Psoas muscle (tissue), 8 donors: ENCODE data around the gene KLHL29. TPM values are rescaled to one million over a fixed set of nuclear protein-coding genes. Genes with fewer than 3 reads are reported as not detected.

Source experiments
- ATAC-seq, 4 donors: fragments of 200-7000 bp; cut with Tn5 transposase; one replicate each; pipeline ENCODE4 v1.9.1; 2020; ENCODE audit warnings: moderate library complexity in 3 of 4, mild to moderate bottlenecking in 2 of 4
- DNase-seq, 2 donors: peaks; one replicate each; pipeline ENCODE4 v3.0.0-alpha.2; 2020
- H3K27ac ChIP-seq: fragments of 200-600 bp; one replicate; pipeline ENCODE4 v1.8.0; 2022
- H3K27me3 ChIP-seq, 3 donors: fragments of 200-600 bp in 1 of 3; one replicate each; pipeline versions ENCODE4 v1.6.1 to v1.8.0; 2013 to 2022; ENCODE audit warnings: low read length in 2 of 3, mild to moderate bottlenecking in 2 of 3, moderate library complexity in 1 of 3; ENCODE audit not compliant: insufficient read depth in 3 of 3
- H3K36me3 ChIP-seq, 2 donors: fragments of 200-600 bp in 1 of 2; one replicate each; pipeline versions ENCODE4 v1.6.1 to v1.8.0; 2013 to 2022; ENCODE audit warnings: low read depth in 1 of 2, mild to moderate bottlenecking in 1 of 2, moderate library complexity in 1 of 2; ENCODE audit not compliant: insufficient read depth in 1 of 2
- H3K4me1 ChIP-seq: fragments of 200-600 bp; one replicate; pipeline ENCODE4 v1.8.0; 2022
- H3K4me3 ChIP-seq: fragments of 200-600 bp; one replicate; pipeline ENCODE4 v1.8.0; 2022; ENCODE audit warnings: mild to moderate bottlenecking
- H3K9me3 ChIP-seq: fragments of 200-600 bp; one replicate; pipeline ENCODE4 v1.8.0; 2022
- CTCF ChIP-seq: fragments of 200-600 bp; IDR thresholded peaks from one replicate; pipeline ENCODE4 v1.8.0; 2022; ENCODE audit warnings: antibody characterized with exemption
- WGBS, 3 donors: extraction: QIAGEN DNeasy Blood & Tissue Kit; methylation state at CpG; one replicate each; pipeline versions ENCODE4 v1.1.6 to v1.1.7; 2013; 5-methylcytosine and 5-hydroxymethylcytosine counted together
- intact Hi-C, 2 donors: fragments of 100-400 bp; cut with DNase I; formaldehyde crosslinking; loops; one replicate each; pipeline versions ENCODE4 v1.11.0 to v1.14.2; 2022
- polyA plus RNA-seq, 3 donors: library from polyadenylated mRNA; stranded (reverse); fragments of 200-250 nt; gene quantifications; one replicate each; pipeline ENCODE4 v1.2.3, GENCODE V29; 2013
- total RNA-seq, 4 donors: library from RNA; stranded (reverse); fragmentation: NEBNext Ultra II Directional in 2 of 4; extraction: Animal tissue kit (Norgen Biotek cat#: 25700) in 2 of 4; gene quantifications; one replicate each; pipeline versions ENCODE4 v1.2.1 to v1.2.4, GENCODE V29; 2021 to 2023
- donor health status: healthy with polysubstance abuse.
- donor health status: DM: no; HTN: no; CAD: no; lungs with moderate emphysema.
- donor health status: Bipolar disorder and iron deficiency.
- donor health status: healthy.
- donor health status: DM: yes; HTN: yes; CAD: no.
- donor health status: DM: no; HTN: no; CAD: no.
- donor health status: DM: no; HTN: no; CAD: no.
- donor health status: DM: yes; HTN: yes; CAD: no.

The KLHL29 gene
- total and polyA plus RNA-seq, 7 donors: 4.4 to 14.1 (median 6.8) TPM

- TF ChIP-seq CTCF: no peak
- Histone ChIP-seq H3K36me3 (no peaks in the 10 kb centered on the region), H3K4me1 (peaks cover 18% of the 10 kb centered on the region), H3K27ac (peak overlapping the region; percentile 83), H3K27me3 (no peaks in the 10 kb centered on the region), H3K4me3 (no peak overlapping the region), H3K9me3 (no peaks in the 10 kb centered on the region)
- intact Hi-C loops: loop anchor here in 1 of 2 donors (5.0 kb wide), 1 partner anchor 223 kb away; no protein-coding TSS in a partner anchor
- ATAC-seq (peak; percentile 48 to 78 (median 72)), DNase-seq (peak; percentile 61 to 87)
- 27 to 33% (median 32%) methylated on average over 8 of the region's 8 CpGs for WGBS, 3 donors
These were observed 360.2 kb downstream of the KLHL29 start for GRCh38 chr2:23745068-23745725.

GRCh38 chr2:23745726-23746105, 360.7 kb downstream of the KLHL29 start:
- Histone ChIP-seq H3K9me3 (no peaks in the 10 kb centered on the region), H3K4me1 (peaks cover 18% of the 10 kb centered on the region), H3K27ac (peak overlapping the region; percentile 83), H3K36me3 (peaks cover 0 to 3% of the 10 kb centered on the region in 2 donors), H3K27me3 (no peaks in the 10 kb centered on the region), H3K4me3 (no peak overlapping the region)
- intact Hi-C loops: loop anchor here in 1 of 2 donors (5.0 kb wide), 1 partner anchor 223 kb away; no protein-coding TSS in a partner anchor
- DNase-seq: no peak
- no peak for TF ChIP-seq CTCF
- ATAC-seq: peak; percentile 94 to 96 (median 96)

GRCh38 chr2:23746141-23746863, 361.3 kb downstream of the KLHL29 start:
- H3K9me3 ChIP-seq: no peaks in the 10 kb centered on the region
- H3K27ac ChIP-seq: peak overlapping the region; percentile 83
- peaks cover 18% of the 10 kb centered on the region for H3K4me1 ChIP-seq
- intact Hi-C loops: loop anchor here in 1 of 2 donors (5.0 kb wide), 1 partner anchor 224 kb away; no protein-coding TSS in a partner anchor
- WGBS, 3 donors: 24 to 50% (median 27%) methylated on average over 2 of the region's 2 CpGs
- DNase-seq: no peak
- no peaks in the 10 kb centered on the region for H3K27me3 ChIP-seq
- peaks cover 0 to 9% of the 10 kb centered on the region in 2 donors for H3K36me3 ChIP-seq
- ATAC-seq: peak in 1 of 4 donors; percentile 0
- no peak for TF ChIP-seq CTCF
- no peak overlapping the region for H3K4me3 ChIP-seq

- intact Hi-C loops: loop anchor here (10.0 kb wide), 2 partner anchors 237 to 337 kb away; no protein-coding TSS in a partner anchor
- Histone ChIP-seq H3K4me3 (no peak overlapping the region), H3K4me1 (peaks cover 9% of the 10 kb centered on the region), H3K9me3 (no peaks in the 10 kb centered on the region), H3K27me3 (no peaks in the 10 kb centered on the region), H3K36me3 (peaks cover 5 to 33% of the 10 kb centered on the region in 2 donors), H3K27ac (no peak overlapping the region)
- WGBS, 3 donors: 94 to 96% (median 96%) methylated on average over 2 of the region's 2 CpGs
- DNase-seq (no peak), ATAC-seq (no peak)
- no peak for TF ChIP-seq CTCF
These were observed 366.8 kb downstream of the KLHL29 start for GRCh38 chr2:23751747-23752265.
